NCI-H226 (cell line): ENCODE measurements around the gene LRRC56.

ENCODE experiments used
- DNase-seq: peaks from one replicate; pipeline ENCODE4 v3.0.0-alpha.2; 2015

The LRRC56 gene

DNA sequence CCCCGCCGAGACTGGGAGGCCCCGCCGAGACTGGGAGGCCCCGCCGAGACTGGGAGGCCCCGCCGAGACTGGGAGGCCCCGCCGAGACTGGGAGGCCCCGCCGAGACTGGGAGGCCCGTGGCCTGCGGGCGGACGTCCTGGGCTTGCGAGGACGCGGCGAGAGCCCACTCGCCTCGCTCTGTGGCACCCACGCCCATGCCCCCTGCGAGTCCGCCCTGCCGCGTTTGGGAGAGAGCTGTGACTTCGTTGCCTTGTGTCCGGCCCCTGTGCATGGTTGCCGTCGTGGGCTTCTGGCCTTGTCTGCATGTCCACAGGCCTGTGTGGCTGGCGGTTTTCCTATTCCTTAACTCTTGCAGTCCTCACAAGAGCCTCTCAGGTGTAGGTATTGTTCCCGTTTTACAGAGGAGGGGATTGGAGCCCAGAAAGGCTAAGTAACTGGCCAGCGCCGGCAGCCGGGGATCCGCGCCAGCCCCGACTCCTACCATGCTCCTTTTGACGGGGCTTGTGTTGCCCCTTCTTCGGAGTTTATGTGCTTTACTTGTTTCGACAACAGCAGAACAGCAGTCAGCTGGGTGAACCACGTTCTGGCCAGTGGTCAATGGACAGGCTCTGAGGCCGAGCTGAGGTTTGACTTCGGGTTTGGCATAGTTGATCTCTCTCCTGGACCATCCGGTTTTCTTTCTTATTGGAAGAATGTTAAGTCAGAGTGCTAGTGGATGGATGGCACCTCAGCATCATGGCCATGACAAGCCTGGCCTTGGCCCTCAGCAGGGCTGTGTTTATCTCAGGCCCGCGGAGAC lies 39.7 kb downstream of the LRRC56 start:
- no peak for DNase-seq

GRCh38 chr11:577611-577894 lies 40.2 kb downstream of the LRRC56 start:
- DNase-seq, result no peak

DNA sequence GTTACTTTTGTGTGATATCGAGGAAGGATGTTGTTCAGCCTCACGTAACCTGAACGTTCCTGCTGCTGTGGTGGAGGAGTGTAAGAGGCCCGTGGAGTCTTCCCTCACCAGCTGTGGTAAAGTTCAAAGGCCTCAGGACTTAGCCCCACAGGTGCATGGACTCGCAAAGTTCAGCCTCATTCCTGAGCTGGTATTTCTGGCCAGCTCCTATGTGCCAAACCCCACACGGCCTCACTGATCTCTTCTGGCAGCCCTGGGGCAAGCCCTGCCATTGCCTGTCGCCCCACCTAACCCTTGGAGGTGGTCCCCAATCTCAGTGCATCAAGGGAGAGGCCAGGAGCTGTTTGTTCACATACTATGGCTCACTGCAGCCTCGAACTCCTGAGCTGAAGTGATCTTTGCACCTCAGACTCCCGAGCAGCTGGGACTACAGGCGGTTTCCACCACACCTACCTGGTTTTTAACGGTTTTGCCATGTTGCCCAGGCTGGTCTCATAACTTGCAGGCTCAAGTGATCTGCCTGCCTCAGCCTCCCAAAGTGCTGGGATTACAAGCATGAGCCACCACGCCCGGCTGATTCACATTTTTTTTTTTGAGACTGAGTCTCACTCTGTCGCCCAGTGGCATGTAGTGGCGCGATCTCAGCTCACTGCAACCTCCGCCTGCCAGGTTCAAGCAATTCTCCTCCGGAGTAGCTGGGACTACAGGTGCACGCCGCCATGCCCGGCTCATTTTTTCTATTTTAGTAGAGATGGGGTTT lies 41.1 kb downstream of the LRRC56 start:
- no peak for DNase-seq

DNA sequence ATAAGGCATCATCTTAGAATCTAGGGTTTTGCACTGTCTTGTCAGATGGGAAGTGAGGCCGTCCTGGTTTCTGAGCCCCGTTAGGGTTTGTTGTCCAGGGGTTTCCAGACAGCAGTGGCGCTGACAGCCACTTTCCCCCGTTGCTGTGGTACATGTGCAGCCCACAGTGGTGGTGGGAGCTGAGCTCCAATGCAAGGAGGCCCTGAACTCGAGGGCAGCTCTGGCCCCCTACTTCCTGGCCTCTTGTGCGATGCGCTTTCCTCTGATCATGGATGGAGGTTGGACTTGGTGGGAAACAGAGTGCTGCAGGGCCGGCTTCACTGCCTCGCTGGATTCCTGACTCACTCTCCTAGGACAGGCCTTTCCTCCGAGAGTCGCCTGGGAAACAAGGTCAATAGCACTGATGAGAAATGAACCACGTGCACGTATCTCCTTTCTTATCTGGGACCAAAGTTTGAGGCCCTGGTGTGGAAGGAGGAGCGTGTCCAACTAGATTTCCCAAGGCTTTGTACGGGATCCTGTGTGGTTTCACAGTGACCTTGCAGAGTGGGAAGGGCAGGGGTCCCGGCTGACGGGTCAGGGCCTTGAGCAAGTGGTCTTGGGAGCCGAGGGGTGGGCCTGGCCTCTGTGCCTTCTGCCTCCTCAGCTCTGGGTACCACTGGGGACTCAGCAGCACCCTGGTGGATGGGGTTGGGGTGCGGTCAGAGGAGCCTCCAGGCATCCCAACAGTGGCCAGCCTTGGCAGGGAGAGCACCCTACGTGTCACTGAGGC lies 42.7 kb downstream of the LRRC56 start:
- no peak for DNase-seq

DNA sequence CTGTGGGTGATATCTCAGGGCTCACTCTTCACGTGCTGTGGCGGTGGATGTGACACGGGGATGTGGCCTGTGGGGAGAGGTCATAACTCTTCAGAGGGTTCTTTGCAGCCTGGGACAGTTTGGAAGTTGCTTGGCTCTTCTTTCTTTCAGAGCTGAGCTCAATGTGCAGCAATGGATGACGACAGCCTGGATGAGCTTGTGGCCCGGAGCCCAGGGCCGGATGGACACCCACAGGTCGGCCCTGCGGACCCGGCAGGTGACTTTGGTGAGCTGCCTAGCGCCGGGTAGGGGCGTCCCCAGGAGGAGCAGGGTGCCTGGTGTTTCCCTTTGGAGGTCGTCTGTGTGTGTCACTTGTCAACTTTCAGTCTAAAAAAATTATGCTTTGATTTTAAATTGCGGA lies 44.0 kb downstream of the LRRC56 start:
- DNase-seq, result no peak

DNA sequence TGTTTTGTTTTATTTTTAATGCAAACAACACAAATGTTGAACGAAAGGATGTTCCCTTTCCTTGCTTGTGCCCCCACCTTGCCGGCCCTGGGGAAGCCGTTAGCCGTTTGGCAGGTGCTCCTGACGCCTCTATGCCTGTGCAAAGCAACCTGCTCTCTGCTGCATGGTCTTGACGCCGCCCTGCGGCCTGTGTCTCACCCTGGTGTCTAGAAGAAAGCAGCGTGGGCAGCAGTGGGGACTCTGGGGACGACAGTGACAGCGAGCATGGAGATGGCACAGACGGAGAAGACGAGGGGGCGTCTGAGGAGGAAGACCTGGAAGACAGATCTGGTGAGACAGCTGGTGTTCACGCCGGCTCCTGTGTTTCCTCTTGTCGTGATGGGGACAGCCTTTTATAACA lies 44.4 kb downstream of the LRRC56 start:
- no peak for DNase-seq

DNA sequence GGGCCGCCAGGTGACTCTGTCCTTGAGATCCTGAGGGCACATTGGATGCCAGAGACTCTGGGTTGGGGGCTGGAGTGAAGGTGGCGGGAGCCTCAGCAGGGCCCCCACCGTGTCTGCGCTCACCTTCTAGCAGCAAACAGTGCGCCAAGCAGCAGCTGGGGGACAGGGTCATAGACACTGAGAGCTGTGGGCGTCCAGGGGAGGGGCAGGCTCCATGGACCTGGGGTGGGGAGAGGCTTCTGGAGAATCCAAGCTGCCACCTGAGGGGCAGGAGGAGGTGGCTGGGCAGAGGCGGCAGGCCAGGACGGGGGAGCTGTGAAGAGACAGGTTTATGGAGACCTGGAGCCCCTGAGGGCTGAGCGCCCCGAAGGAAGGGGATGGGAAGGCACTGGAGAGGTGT lies 47.0 kb downstream of the LRRC56 start:
- no peak for DNase-seq

GRCh38 chr11:586376-587316 lies 49.3 kb downstream of the LRRC56 start:
- no peak for DNase-seq

GRCh38 chr11:587546-587945 lies 50.2 kb downstream of the LRRC56 start:
- DNase-seq, result no peak

DNA sequence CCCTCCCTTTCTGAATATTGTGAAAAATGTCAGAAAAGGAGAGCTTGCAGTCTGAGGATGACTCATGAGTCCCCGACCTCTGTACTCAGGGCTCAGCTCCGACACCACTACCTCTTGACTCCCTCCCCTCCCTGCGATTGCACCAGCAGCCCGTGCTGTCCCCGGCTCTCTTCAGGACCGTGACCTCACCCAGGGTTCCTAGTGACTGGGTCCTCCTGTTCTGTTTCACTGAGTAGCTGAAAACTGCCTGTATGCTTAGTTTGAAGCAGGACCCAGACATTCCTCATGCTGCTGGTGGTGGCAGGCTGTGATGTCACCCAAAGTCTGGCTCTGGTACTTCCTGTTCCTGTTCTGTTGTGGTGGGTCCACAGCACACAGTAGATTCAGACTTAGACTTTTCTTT lies 50.7 kb downstream of the LRRC56 start:
- no peak for DNase-seq

- no peak for DNase-seq
Measured at GRCh38 chr11:589798-590197, 52.5 kb downstream of the LRRC56 start.

GRCh38 chr11:590997-591396 lies 53.7 kb downstream of the LRRC56 start:
- DNase-seq, result no peak

DNA sequence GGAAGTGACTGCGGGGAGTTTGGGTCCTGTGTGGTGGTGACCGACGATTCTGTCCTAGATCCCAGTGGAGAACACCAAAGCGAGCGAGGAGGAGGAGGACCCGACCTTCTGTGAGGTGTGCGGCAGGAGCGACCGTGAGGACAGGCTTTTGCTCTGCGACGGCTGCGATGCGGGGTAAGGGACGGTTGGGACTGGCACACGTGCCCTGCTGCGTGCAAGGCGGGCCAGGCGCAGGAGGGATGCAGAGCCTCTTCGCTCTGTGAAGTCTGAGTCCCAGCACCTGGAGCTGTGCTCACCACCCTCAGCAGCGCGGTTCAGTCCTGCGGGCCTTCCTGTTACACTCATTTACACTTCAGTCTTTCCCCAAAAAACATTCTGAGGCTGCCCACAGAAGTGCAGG lies 55.2 kb downstream of the LRRC56 start:
- no peak for DNase-seq

DNA sequence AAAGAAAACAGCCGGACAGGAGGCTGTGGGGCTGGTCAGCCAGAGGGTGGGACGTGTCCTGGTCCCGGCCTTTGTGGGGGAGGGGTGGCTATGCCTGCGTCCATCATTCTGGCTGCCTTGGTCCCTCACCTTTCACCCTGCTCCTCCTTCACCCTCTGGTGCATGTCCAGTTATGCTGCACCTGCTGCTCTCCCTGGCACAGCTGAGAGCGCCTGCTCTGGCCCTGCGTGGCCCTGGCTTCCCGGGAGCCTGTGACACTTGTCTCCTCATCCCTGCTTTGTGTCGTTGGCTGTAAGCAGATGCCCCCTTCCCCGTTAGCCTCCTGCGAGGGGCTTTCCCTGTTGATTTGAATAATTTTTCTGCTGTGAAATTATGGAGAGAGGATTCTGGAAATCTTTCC lies 55.6 kb downstream of the LRRC56 start:
- no peak for DNase-seq

GRCh38 chr11:593347-593746 lies 56.0 kb downstream of the LRRC56 start:
- no peak for DNase-seq

DNA sequence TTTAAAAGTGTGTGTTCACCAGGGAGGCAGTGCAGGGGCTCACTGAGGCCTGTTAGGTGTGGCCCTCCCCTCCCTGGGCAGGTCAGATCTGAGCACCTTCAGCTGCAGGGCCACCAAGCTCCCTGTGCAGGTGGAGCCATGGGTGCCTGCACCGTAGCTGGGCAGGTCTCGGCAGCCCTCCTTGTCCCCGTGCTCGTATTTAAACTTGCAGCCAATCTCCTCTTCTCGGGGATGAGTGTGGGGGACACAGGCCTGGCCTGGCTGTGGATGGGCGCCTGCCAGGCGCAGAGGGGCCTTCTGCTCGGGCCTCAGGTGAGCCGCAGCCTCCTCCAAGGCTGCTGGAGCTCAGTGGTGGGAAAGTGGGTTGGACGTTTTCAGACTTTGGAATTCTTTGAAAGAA lies 58.1 kb downstream of the LRRC56 start:
- no peak for DNase-seq

- DNase-seq, result no peak
Measured at GRCh38 chr11:596374-596773, 59.0 kb downstream of the LRRC56 start.

GRCh38 chr11:597166-597725 lies 59.9 kb downstream of the LRRC56 start:
- DNase-seq, result no peak

GRCh38 chr11:598005-598680 lies 60.8 kb downstream of the LRRC56 start:
- no peak for DNase-seq

DNA sequence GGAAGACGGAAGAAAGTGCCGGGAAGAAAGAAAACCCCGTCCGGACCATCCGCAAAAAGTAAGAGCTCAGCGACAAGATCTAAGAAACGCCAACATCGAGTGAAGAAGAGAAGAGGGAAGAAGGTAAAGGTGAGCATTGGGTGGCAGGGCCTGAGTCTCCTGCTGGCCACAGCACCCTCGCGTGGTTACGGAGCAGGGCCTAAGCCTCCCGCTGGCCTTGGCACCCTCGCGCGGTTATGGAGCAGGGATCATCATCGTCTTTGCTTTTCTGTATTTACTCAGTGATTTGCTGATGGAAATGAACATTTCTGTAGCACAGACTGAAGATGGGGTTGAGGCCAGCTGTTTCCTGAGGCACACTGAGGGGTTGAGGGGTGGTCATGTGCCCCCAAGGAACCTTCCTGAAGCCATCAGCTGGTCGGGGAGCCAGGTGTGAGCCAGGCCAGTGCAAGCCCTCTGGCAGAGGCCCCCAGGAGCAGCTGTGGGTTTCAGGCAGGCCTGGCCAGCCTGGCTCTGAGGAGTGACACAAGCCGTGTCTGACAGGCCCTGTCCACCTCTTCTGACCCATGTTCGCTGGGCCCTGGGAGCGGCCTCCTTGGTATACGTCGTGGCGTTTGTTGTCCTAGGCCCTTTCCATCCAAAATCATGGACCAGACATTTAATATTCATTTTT lies 64.4 kb downstream of the LRRC56 start:
- DNase-seq, result no peak

DNA sequence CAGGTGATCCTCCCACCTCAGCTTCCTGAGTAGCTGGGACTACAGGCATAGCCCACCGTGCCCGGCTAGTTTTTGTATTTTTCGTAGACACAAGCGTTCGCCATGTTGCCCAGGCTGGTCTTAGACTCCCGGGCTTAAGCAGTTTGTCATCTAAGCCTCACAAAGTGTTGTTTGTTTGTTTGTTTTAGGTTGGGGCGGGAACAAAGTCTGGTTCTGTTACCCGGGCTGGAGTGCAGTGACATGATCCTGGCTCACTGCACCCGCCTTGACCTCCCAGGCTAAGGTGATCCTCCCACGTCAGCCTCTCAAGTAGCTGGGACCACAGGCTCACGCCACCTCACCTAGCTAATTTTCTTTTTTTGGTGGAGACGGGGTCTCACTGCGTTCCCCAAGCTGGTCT lies 65.8 kb downstream of the LRRC56 start:
- no peak for DNase-seq
